H7 (cell line): ENCODE data around the gene MYO15B. TPM values are rescaled to one million over a fixed set of nuclear protein-coding genes. Genes with fewer than 3 reads are reported as not detected.

ENCODE experiments used
- DNase-seq: peaks from one replicate; pipeline ENCODE4 v3.0.0; 2012
- H3K27me3 ChIP-seq: 2 replicates; pipeline ENCODE4 v1.6.0; 2011; ENCODE audit warnings: mild to moderate bottlenecking, low read length; ENCODE audit not compliant: control insufficient read depth, insufficient read depth
- H3K36me3 ChIP-seq: replicated peaks from 2 replicates; pipeline ENCODE4 v1.5.1; 2011; ENCODE audit warnings: low read length; ENCODE audit not compliant: control insufficient read depth, insufficient read depth
- H3K4me3 ChIP-seq: 2 replicates; pipeline ENCODE4 v1.5.1; 2011; ENCODE audit warnings: low read depth, mild to moderate bottlenecking, control low read depth, low read length, moderate library complexity; ENCODE audit not compliant: insufficient read depth
- total RNA-seq: library from RNA; depleted of rRNA; stranded (reverse); fragments of >200 nt; shearing (Covaris generic); gene quantifications from 2 replicates; pipeline ENCODE4 v1.2.3, GENCODE V29; 2014

Gene MYO15B
- total RNA-seq, 1 experiment from 2014 or later, result 9.9 TPM

DNA sequence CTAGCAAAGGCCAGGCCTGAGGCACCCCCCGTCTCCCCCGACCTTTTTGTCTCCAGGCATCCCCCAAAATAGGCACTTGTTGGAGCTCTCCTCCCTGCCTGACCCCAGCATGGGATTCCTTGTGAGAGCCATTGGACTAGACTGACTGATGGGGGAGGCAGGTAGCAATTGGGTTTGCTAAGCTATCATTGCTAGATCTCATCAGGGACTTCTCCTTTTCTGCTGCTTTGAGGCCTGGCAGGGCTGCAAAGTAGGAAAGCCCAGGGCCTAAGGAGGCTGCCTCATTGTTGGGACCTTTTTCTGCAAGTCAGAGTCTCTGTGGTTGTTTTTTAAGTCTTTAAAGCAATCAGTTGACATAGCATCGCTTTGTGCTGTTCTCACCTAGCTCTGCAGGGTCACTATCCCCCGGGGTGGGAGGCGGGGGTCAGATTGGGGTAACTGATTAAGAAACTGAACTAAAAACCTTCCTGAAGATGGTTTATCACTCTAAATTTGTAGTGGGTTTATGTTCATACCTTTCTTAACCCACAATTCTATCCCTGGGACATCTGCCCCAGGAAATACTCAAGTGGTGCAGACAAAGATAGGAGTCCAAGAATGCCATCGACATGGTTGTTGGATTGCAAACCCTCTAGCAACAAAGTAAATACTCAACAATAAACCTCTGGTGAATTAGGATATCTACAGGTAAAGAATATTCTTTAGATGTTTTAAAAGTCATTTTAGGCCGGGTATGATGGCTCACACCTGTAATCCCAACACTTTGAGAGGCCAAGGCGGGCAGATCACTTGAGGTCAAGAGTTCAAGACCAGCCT is 34.1 kb upstream of the MYO15B start:
- Histone ChIP-seq H3K4me3 (no peak overlapping the region), H3K36me3 (no peaks in the 10 kb centered on the region; the same call in 1 of the 2 replicates), H3K27me3 (no peaks in the 10 kb centered on the region)
- DNase-seq, result no peak

DNA sequence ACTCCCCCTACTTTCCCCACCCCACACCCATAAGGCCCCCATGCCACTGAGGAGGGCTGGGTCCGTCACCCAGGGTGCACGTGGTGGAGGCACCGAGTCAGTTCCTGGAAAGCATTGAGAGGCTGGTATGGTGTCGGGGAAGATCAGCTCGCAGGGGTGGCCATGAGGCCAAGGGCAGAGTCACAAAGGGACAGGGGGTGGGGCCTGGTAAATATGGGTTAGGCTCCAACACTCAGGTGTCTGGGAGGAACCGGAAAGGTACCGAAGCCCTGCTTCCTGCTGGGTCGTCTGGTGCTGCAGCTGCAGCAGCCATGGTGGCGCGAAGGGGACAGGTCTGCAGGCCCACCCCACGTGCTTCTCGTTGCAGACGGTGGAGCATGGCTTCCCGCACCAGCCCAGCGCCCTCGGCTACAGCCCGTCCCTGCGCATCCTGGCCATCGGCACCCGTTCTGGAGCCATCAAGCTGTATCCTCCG is 31.9 kb upstream of the MYO15B start:
- Histone ChIP-seq H3K27me3 (no peaks in the 10 kb centered on the region), H3K36me3 (no peaks in the 10 kb centered on the region; the same call in none of the 2 replicates), H3K4me3 (no peak overlapping the region)
- DNase-seq, result no peak

DNA sequence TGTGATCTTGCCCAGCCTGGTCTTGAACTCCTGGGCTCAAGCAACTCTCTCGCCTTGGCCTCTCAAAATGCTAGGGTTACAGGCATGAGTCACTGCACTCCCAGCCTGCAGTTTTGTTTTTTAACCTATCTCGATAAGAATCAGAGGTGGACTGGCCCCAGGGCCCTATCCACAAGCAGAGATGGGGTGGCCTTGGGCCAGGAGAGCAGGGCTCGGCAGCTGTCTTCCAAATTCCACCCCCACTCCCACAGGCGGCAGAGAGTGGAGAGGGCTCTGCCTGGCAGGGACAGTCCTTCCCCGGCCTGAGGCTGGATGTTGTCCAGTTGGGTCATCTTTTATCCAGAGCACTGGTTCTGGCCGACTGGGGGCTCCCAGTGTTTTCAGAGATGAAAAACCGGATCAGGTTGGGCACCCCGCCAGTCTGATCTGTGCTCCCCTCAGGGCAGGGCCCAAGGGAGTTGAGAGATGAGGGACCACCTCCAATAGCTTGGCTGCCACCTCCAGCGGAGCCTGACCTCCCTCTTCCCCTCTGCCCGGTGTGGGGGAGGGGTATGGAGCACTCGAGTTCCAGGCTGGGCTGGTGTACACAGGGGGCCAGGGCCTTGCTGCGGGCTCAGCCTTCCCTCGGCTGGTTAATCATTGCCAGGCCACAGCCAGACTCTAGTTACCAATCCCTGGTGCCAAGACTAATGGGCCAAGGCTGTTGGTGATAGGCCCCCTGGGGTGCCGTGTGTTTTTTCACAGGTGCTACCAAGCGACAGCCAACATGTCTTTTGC is 30.3 kb upstream of the MYO15B start:
- no peaks in the 10 kb centered on the region for H3K27me3 ChIP-seq
- no peaks in the 10 kb centered on the region; the same call in 1 of the 2 replicates for H3K36me3 ChIP-seq
- peak; percentile 78 for DNase-seq
- no peak overlapping the region for H3K4me3 ChIP-seq

DNA sequence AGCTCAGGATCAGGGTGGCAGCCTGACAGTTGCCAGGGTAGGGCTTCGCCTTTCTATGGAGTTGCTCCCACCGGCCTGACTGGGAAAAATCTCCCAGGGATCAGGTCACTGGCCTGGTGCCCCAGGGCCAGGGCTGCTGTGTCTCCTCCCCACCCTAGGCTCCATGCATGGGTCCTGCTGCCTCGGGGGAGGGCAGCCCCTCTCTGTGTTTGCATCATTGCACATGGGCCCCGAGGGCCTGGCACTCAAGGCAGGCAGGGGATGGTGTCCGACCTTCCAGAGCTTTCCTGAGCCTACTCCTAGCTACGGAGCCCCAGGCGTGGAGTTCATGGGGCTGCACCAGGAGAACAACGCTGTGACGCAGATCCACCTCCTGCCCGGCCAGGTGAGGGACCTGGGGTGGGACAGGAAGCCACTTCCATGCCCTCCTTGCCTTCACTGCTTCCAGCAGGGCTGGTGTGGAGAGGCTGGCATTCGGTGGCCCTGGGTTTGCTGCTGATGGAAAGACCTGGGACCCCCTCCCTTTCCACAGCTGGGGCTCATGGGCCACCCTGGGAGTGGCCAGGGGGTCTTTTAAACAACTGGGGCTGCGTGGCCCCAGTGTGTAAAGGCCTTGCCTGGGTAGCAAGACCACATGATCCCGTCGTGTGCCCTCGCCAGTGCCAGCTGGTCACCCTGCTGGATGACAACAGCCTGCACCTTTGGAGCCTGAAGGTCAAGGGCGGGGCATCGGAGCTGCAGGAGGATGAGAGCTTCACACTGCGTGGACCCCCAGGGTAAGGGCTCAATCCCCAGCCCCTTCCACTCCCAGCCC is 29.5 kb upstream of the MYO15B start:
- no peaks in the 10 kb centered on the region for H3K27me3 ChIP-seq
- DNase-seq, result no peak
- no peaks in the 10 kb centered on the region; the same call in none of the 2 replicates for H3K36me3 ChIP-seq

DNA sequence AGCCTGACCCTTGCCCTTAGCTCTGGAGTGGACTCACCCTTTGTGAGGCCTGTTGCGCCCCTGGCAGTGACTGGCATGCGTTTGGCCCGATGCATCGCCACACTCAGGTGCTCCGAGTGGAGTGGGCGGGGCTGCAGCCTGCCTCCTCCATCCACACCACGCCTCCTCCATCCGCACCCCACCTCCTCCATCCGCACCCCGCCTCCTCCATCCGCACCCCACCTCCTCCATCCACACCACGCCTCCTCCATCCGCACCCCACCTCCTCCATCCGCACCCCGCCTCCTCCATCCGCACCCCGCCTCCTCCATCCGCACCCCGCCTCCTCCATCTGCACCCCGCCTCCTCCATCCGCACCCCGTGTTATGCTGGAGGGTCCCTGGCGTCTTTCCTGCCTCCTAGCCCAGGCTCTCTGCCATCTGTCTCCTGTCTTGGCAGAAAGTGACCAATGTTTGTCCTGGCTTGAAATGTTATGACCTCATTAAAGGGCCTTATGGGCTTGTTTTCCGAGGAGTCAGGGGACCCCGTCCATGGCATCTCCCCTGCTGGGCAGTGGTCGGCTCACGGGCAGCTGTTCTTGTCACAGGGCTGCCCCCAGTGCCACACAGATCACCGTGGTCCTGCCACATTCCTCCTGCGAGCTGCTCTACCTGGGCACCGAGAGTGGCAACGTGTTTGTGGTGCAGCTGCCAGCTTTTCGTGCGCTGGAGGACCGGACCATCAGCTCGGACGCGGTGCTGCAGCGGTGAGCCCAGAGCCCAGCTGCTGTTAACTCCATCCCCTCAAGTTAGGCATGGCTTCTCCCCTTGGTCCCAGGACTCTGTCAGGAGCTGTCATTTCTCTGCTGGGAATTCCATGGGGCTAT is 28.7 kb upstream of the MYO15B start:
- DNase-seq, result no peak
- Histone ChIP-seq H3K27me3 (no peaks in the 10 kb centered on the region), H3K36me3 (peaks cover 5% of the 10 kb centered on the region), H3K4me3 (no peak overlapping the region)

More for the DNA sequence above, 29.5 kb upstream of the MYO15B start:
- no peak overlapping the region for H3K4me3 ChIP-seq

DNA sequence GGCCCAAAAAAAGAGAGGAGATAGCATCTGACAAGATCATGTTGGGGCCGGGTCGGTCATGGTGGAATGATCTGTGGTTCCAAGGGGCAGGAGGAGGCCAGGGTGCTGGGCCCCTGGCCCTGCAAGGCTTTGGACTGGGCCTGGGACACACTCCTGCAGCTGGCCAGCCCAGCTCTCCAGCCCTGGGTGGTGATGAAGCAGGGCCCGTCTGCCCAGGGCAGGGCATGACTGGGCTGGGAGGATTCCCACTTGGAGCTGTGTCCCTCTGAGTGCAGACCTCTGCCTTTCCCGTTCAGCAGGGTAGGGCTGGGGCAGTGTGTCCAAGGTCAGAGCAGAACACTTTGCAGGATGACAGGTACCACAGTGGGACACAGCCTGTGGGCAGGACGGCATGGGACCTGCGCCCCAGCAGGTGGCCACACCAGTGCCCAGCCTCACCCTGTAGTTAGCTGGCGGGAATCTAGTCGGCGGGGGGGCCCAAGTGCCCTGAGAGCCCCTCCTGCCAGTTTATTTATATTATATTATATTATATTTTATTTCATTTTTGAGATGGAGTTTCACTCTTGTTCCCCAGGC is 27.6 kb upstream of the MYO15B start:
- Histone ChIP-seq H3K27me3 (no peaks in the 10 kb centered on the region), H3K36me3 (peaks cover 5% of the 10 kb centered on the region), H3K4me3 (no peak overlapping the region)
- no peak for DNase-seq

DNA sequence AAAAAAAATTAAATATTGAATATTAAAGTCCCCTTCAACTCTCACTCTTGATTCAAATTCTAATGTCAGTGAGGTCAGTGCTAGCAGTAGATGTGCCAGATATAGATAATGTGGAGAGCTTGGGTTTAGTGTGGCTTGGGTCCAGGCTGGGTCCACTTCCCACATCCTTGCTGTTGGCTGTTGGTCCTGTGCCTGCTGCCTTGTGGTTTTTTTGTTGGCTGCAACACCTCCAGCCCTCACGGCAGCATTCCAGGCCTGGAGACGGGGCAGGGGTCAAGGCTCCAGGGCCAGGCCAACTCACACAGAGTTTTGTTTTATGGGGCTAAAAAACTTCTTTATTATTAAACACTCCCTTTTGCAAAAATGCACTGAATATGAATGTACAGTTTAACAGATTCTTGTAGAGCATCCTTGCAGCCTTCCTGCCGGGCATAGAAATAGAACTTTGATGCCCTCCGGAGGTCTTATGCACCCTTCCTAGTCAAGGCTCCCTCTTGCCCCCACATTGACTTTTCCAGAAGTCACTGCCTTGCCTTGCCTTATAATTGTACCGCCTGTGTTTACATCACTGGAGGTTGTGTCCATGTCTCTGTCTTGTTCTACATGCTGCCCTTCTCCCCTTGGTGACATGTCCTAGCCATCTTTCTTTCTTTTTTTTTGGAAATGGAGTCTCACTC is 25.5 kb upstream of the MYO15B start:
- Histone ChIP-seq H3K27me3 (no peaks in the 10 kb centered on the region), H3K4me3 (no peak overlapping the region), H3K36me3 (peaks cover 5% of the 10 kb centered on the region)
- no peak for DNase-seq

DNA sequence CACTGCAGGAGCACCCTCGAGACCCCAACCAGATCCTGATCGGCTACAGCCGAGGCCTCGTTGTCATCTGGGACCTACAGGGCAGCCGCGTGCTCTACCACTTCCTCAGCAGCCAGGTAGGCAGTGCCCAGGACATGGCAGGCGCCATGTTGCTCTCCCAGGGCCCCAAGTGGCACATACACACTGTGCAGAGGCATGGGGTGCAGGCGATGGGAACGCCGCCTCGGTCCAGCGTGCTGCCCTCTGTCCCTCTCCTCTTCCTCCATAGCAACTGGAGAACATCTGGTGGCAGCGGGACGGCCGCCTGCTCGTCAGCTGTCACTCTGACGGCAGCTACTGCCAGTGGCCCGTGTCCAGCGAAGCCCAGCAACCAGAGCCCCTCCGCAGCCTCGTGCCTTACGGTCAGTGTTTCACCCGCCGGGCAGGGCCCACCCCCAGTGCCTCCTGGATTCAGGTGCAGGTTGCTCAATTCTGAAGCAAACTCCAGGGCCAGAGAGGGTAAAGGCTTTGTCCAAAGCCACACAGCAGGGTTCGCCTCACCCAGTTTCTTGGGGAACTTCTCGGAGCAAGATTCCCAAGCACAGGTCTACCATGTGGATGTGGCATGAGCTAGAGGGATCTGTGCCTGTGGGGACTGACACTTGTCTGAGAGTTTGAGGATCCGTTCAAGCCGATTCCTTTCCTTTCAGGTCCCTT is 24.4 kb upstream of the MYO15B start:
- Histone ChIP-seq H3K36me3 (peaks cover 5% of the 10 kb centered on the region), H3K27me3 (no peaks in the 10 kb centered on the region), H3K4me3 (no peak overlapping the region)
- DNase-seq, result no peak

DNA sequence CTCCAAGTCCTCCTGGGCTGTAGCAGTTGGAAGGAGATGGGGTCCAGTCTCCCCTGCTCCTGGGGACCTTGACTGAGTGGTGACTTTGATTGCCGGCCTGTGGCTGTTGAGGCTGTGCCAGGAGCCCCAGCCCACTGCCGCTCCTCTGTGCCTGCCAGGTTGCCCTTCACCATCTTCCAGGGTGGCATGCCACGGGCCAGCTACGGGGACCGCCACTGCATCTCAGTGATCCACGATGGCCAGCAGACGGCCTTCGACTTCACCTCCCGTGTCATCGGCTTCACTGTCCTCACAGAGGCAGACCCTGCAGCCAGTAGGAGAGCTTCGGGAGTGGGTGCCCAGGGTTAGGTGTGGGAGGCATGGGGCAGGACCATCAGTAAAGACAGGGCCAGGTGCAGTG is 23.4 kb upstream of the MYO15B start:
- no peaks in the 10 kb centered on the region for H3K27me3 ChIP-seq
- no peak for DNase-seq

DNA sequence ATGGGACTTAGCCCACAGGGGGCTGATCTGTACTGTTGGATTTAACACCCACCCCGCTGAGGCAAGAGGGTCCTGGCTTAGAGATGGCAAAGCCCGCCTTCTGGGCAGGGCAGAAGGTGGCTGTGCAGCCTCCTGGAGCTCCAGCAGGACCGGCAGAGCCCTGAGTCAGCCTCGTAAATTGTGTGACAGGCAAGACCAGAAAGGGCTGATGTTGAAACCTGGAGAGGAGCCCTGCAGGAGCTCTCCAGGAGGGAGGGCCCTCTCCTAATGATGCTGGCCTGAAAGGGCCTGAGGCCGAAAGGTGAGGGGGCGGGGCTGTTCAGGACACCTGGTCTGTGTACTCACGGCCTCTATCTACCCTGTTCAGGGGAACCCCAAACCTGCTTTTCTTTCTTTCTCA is 22.5 kb upstream of the MYO15B start:
- Histone ChIP-seq H3K4me3 (no peak overlapping the region), H3K27me3 (no peaks in the 10 kb centered on the region), H3K36me3 (peaks cover 5% of the 10 kb centered on the region)
- no peak for DNase-seq

More for the DNA sequence above, 23.4 kb upstream of the MYO15B start:
- Histone ChIP-seq H3K36me3 (peaks cover 5% of the 10 kb centered on the region), H3K4me3 (no peak overlapping the region)

DNA sequence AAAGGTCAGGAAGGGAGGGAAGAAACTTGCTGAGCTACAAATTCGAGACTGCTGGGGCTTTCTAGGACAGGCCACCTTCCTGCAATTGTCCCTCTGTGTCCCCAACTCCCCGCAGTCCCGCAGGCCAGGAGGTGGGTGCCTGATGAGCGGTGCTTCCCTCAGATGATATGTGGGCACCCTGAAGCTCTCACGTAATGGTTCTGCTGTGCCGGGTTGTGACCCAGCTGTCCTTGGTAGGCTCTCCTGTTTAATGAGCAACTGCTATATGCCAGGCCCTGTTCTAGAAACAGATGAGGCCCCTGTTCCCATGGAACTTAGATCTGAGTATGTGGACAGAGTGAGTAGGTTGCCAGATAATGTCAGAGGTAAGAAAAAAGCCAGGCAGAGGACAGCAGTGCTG is 22.0 kb upstream of the MYO15B start:
- no peak for DNase-seq
- H3K4me3 ChIP-seq, result no peak overlapping the region
- peaks cover 5% of the 10 kb centered on the region for H3K36me3 ChIP-seq

DNA sequence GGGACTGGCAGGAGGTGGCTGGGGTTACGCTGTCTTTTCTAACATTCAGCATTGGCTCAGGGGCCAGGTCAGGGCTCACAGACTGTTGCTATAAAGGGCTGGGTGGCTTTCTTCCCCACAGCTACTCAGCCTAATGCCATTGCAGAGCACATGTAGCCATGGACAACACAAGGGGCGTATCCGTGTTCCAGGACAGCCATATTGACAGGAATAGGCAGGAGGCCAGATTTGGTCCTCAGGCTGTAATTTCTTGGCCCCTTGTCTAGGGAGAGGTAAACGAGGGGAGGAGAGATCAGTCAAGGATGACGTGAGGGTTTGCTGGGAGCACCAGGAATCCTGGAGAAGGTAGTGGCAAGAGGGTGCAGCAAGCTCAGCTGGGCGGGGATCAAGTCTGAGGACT is 21.2 kb upstream of the MYO15B start:
- DNase-seq, result no peak
- no peak overlapping the region for H3K4me3 ChIP-seq
- H3K36me3 ChIP-seq, result peaks cover 5% of the 10 kb centered on the region
- no peaks in the 10 kb centered on the region for H3K27me3 ChIP-seq

More for the DNA sequence above, 22.0 kb upstream of the MYO15B start:
- no peaks in the 10 kb centered on the region for H3K27me3 ChIP-seq
